NT2/D1 (cell line): ENCODE measurements around the gene SNN.

Experiments
- DNase-seq: peaks from one replicate; pipeline ENCODE4 v3.0.0-alpha.2; 2011; ENCODE audit warnings: low read depth, low spot score
- H3K27me3 ChIP-seq: 2 replicates; pipeline ENCODE4 v1.6.0; 2011; ENCODE audit warnings: mild to moderate bottlenecking; ENCODE audit not compliant: insufficient read length, insufficient read depth
- H3K36me3 ChIP-seq: 2 replicates; pipeline ENCODE4 v1.6.1; 2011; ENCODE audit warnings: mild to moderate bottlenecking, low read length, mixed read lengths; ENCODE audit not compliant: insufficient read depth, insufficient read length
- H3K4me1 ChIP-seq: 2 replicates; pipeline ENCODE4 v1.5.1; 2011; ENCODE audit not compliant: insufficient read depth, insufficient read length
- H3K4me3 ChIP-seq: 2 replicates; pipeline ENCODE4 v1.5.1; 2011; ENCODE audit warnings: low read depth; ENCODE audit not compliant: insufficient read length
- H3K9ac ChIP-seq: 2 replicates; pipeline ENCODE4 v1.6.0; 2011; ENCODE audit warnings: low read depth; ENCODE audit not compliant: insufficient read length
- H3K9me3 ChIP-seq: 2 replicates; pipeline ENCODE4 v1.5.1; 2011; ENCODE audit warnings: mild to moderate bottlenecking, low read length; ENCODE audit not compliant: insufficient read depth
- SUZ12 ChIP-seq: IDR thresholded peaks from 2 replicates; pipeline ENCODE4 v1.6.1; 2011; ENCODE audit not compliant: insufficient read length, insufficient read depth; ENCODE audit errors: extremely low read depth
- YY1 ChIP-seq: IDR thresholded peaks from 2 replicates; pipeline ENCODE4 v1.6.1; 2011; ENCODE audit not compliant: insufficient read length, insufficient read depth
- ZNF274 ChIP-seq: IDR thresholded peaks from 2 replicates; pipeline ENCODE4 v1.6.1; 2011; ENCODE audit warnings: mild to moderate bottlenecking, low read depth, low read length

Gene SNN

GRCh38 chr16:11683145-11683544, 14.9 kb downstream of the SNN start:
- H3K27me3 ChIP-seq = no peaks in the 10 kb centered on the region
- H3K4me3 ChIP-seq = no peak overlapping the region
- H3K9ac ChIP-seq = no peak overlapping the region
- peaks cover 1% of the 10 kb centered on the region for H3K4me1 ChIP-seq
- no peak for DNase-seq
- TF ChIP-seq SUZ12 (no peak), ZNF274 (no peak), YY1 (no peak)
- H3K9me3 ChIP-seq = no peaks in the 10 kb centered on the region
- H3K36me3 ChIP-seq = peaks cover 82% of the 10 kb centered on the region

GRCh38 chr16:11684231-11685025, 16.2 kb downstream of the SNN start:
- peaks cover 79% of the 10 kb centered on the region for H3K36me3 ChIP-seq
- no peak overlapping the region for H3K4me3 ChIP-seq
- no peaks in the 10 kb centered on the region for H3K4me1 ChIP-seq
- H3K9ac ChIP-seq = no peak overlapping the region
- no peak for DNase-seq
- TF ChIP-seq YY1 (no peak), ZNF274 (no peak), SUZ12 (no peak)
- H3K27me3 ChIP-seq = no peaks in the 10 kb centered on the region
- no peaks in the 10 kb centered on the region for H3K9me3 ChIP-seq

GRCh38 chr16:11685844-11686618, 17.8 kb downstream of the SNN start:
- Histone ChIP-seq H3K4me1 (no peaks in the 10 kb centered on the region), H3K36me3 (peaks cover 70% of the 10 kb centered on the region), H3K4me3 (no peak overlapping the region), H3K9ac (no peak overlapping the region), H3K27me3 (no peaks in the 10 kb centered on the region), H3K9me3 (no peaks in the 10 kb centered on the region)
- TF ChIP-seq YY1 = no peak
- no peak for TF ChIP-seq ZNF274
- no peak for TF ChIP-seq SUZ12
- no peak for DNase-seq

- TF ChIP-seq ZNF274 (no peak), YY1 (no peak), SUZ12 (no peak)
- no peak for DNase-seq
- H3K27me3 ChIP-seq = no peaks in the 10 kb centered on the region
- no peaks in the 10 kb centered on the region for H3K9me3 ChIP-seq
- H3K36me3 ChIP-seq = peaks cover 72% of the 10 kb centered on the region
- no peak overlapping the region for H3K4me3 ChIP-seq
- H3K9ac ChIP-seq = no peak overlapping the region
- H3K4me1 ChIP-seq = no peaks in the 10 kb centered on the region
These were observed 18.6 kb downstream of the SNN start for GRCh38 chr16:11686713-11687380.

GRCh38 chr16:11687601-11688519, 19.6 kb downstream of the SNN start:
- Histone ChIP-seq H3K4me3 (no peak overlapping the region), H3K9me3 (no peaks in the 10 kb centered on the region), H3K4me1 (no peaks in the 10 kb centered on the region), H3K36me3 (peaks cover 73% of the 10 kb centered on the region), H3K27me3 (no peaks in the 10 kb centered on the region), H3K9ac (no peak overlapping the region)
- TF ChIP-seq SUZ12 = no peak
- TF ChIP-seq ZNF274 = no peak
- no peak for TF ChIP-seq YY1
- no peak for DNase-seq

- TF ChIP-seq SUZ12 (no peak), ZNF274 (no peak), YY1 (no peak)
- Histone ChIP-seq H3K27me3 (no peaks in the 10 kb centered on the region), H3K9me3 (no peaks in the 10 kb centered on the region), H3K4me1 (no peaks in the 10 kb centered on the region), H3K36me3 (peaks cover 72% of the 10 kb centered on the region), H3K4me3 (no peak overlapping the region), H3K9ac (no peak overlapping the region)
- no peak for DNase-seq
These were observed 20.2 kb downstream of the SNN start for GRCh38 chr16:11688520-11688886.
